ENCODE measurements around the gene IFT74.

DNA sequence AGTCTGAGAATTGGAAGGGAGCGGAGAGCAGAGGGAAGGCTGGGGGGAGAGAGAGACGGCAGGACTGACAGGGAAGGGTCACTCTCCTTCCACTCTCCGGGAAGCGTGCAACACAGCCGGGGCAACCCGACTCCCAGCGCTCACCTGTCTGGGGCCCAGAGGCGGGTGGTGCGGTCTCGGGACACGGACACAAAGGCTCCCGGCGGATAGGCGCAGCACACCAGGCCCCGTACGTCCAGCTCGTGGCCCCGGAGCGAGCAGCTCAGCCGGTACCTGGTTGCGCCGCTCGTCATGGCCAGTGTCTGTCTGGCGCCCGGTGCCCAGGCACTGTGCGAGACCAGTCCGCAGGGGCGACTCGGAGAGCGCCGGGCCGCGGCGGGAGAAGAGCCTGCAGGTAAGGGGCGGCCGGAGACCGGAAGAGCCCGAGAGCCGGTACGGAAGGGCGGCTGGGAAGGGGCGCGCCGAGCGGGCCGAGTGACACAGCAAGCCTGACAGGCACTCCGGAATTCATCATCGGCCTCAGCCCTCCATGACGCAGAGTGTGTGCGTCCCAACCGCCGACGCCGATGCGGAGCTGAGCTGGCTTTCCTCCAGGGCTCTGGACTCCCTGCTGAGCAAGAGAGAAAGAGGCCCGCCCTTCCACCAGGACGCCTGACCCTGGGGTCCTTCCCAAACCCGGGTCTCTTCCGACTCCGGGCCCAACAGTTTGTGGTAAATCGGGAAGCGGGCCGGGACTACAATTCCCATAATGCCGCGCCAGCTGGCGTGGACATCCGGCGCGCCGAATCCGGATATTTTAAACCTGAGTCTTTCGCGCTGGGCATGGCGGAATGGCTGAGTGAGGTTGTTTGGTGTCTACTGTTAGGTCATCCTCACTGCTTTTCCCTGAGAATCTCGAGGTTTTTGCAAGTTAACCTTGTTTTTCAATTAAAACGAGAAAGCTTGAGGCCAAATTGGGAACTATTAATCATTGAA lies 9.2 kb upstream of the IFT74 start, which contains the start of gene PLAA:
- TF ChIP-seq, protein P1, sequence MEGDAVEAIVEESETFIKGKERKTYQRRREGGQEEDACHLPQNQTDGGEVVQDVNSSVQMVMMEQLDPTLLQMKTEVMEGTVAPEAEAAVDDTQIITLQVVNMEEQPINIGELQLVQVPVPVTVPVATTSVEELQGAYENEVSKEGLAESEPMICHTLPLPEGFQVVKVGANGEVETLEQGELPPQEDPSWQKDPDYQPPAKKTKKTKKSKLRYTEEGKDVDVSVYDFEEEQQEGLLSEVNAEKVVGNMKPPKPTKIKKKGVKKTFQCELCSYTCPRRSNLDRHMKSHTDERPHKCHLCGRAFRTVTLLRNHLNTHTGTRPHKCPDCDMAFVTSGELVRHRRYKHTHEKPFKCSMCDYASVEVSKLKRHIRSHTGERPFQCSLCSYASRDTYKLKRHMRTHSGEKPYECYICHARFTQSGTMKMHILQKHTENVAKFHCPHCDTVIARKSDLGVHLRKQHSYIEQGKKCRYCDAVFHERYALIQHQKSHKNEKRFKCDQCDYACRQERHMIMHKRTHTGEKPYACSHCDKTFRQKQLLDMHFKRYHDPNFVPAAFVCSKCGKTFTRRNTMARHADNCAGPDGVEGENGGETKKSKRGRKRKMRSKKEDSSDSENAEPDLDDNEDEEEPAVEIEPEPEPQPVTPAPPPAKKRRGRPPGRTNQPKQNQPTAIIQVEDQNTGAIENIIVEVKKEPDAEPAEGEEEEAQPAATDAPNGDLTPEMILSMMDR (conservative IDR thresholded peaks at IDR 0.05 in 1 of 2, IDR thresholded peaks at IDR 0.05 in 1 of 2; ENCODE audit: low read depth in 1 of 2, low read length in 2 of 2), result no peak
- TF ChIP-seq EZH2 (IDR thresholded peaks at IDR 0.05; ENCODE audit: low read length, missing control alignments), result no peak
